ENCODE results near the gene ST6GAL1.

DNA sequence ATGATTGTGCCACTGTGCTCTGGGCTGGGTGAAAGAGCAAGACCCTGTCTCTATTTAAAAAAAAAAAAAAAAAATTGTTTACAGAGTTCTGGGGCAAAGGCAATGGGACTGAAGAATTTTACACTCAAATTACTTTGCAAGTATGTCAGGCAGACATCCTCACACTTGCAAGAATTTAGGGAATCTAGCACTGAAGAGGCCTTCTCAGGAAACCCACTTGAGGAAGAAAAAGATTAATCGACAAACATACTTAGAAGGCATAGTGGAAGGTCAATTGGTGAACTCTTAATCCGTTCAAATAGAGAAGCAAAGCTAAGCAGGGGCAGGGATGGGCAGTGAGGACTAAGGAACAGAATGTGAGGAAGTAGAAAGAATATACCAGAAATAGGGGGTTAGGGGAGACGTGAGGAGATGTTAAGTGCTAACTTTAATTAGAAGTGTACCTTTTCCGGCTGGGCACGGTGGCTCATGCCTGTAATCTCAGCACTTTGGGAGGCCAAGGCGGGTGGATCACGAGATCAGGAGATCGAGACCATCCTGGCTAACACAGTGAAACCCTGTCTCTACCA lies 15.0 kb downstream of the ST6GAL1 start:
- no peak for TF ChIP-seq CTCF (IDR thresholded peaks at IDR 0.05; ENCODE audit: borderline replicate concordance, extremely low read depth, low read length, poor library complexity, severe bottlenecking)
- no peak for TF ChIP-seq EZH2 (IDR thresholded peaks at IDR 0.05; ENCODE audit: borderline replicate concordance, low read depth, low read length, severe bottlenecking)

Measured in DND-41 (cell line).